Activated B cell treated with CpG ODN at 0.5 μM for 24 hours (primary cell): ENCODE data around the gene SMIM22. TPM values are rescaled to one million over a fixed set of nuclear protein-coding genes. Genes with fewer than 3 reads are reported as not detected.

Experiments used
- ATAC-seq: fragments of 200-7000 bp; cut with Tn5 transposase; one replicate; pipeline ENCODE4 v1.10.0; 2021; ENCODE audit warnings: low read depth, mild to moderate bottlenecking, moderate library complexity
- CTCF ChIA-PET: fragments of 350-600 bp; sonication (Branson Sonifier 250); formaldehyde crosslinking; loops from one replicate; lab custom pipeline; 2021; ENCODE audit warnings: antibody characterized with exemption; lab: Charles Lee
- POLR2A ChIA-PET: fragments of 350-600 bp; sonication (Branson Sonifier 250); formaldehyde crosslinking; loops from one replicate; lab custom pipeline; 2021; ENCODE audit warnings: antibody characterized with exemption; lab: Charles Lee
- DNase-seq: peaks from one replicate; pipeline ENCODE4 v3.0.0; 2022
- H3K27ac Mint-ChIP-seq: one replicate; pipeline ENCODE4 v1.8.0; 2020; ENCODE audit warnings: mixed read lengths
- H3K27me3 Mint-ChIP-seq: one replicate; pipeline ENCODE4 v1.8.0; 2021; ENCODE audit warnings: mixed read lengths
- H3K36me3 Mint-ChIP-seq: one replicate; pipeline ENCODE4 v1.8.0; 2021; ENCODE audit warnings: low read depth, mixed read lengths
- H3K4me1 Mint-ChIP-seq: one replicate; pipeline ENCODE4 v1.8.0; 2021; ENCODE audit warnings: mixed read lengths
- H3K4me3 Mint-ChIP-seq: one replicate; pipeline ENCODE4 v1.8.0; 2020; ENCODE audit warnings: mild to moderate bottlenecking, mixed read lengths
- H3K9me3 Mint-ChIP-seq: one replicate; pipeline ENCODE4 v1.8.0; 2020; ENCODE audit warnings: mixed read lengths
- CTCF ChIP-seq: fragments of 200-600 bp; IDR thresholded peaks from one replicate; pipeline ENCODE4 v1.8.0; 2022; ENCODE audit warnings: antibody characterized with exemption, mild to moderate bottlenecking
- intact Hi-C: fragments of 100-400 bp; cut with micrococcal nuclease; formaldehyde crosslinking; loops from one replicate; pipeline ENCODE4 v1.15.1; 2024
- total RNA-seq: library from RNA; stranded (reverse); gene quantifications from 2 replicates; pipeline ENCODE4 v1.2.3, GENCODE V29; 2022

The SMIM22 gene
- total RNA-seq, 1 donor from 2014 or later, result not detected

GRCh38 chr16:4754865-4755264 lies 40.3 kb upstream of the SMIM22 start:
- ATAC-seq, result no peak
- H3K27me3 Mint-ChIP-seq, result no peaks in the 10 kb centered on the region
- CTCF ChIA-PET, result no interaction called here

GRCh38 chr16:4755687-4756086 lies 39.5 kb upstream of the SMIM22 start:
- Mint-ChIP-seq H3K27ac (no peak overlapping the region), H3K27me3 (no peaks in the 10 kb centered on the region), H3K4me1 (no peaks in the 10 kb centered on the region), H3K4me3 (no peak overlapping the region), H3K9me3 (peaks cover 2% of the 10 kb centered on the region), H3K36me3 (peaks cover 70% of the 10 kb centered on the region)
- TF ChIP-seq CTCF, result no peak
- ChIA-PET POLR2A (no interaction called here), CTCF (no interaction called here)
- DNase-seq (no peak), ATAC-seq (no peak)
- intact Hi-C loops, result no loop called here

More at GRCh38 chr16:4754865-4755264, 40.3 kb upstream of the SMIM22 start:
- H3K36me3 Mint-ChIP-seq, result peaks cover 64% of the 10 kb centered on the region
- no peak for TF ChIP-seq CTCF
- peaks cover 2% of the 10 kb centered on the region for H3K9me3 Mint-ChIP-seq
- no peak for DNase-seq
- no peaks in the 10 kb centered on the region for H3K4me1 Mint-ChIP-seq
- intact Hi-C loops, result no loop called here
- no peak overlapping the region for H3K27ac Mint-ChIP-seq
- POLR2A ChIA-PET, result no interaction called here
- no peak overlapping the region for H3K4me3 Mint-ChIP-seq

- DNase-seq (no peak), ATAC-seq (no peak)
- POLR2A ChIA-PET, result interaction anchor here (1.1 kb wide), 1 partner anchor 8 kb away, joined by 3 read pairs; no protein-coding TSS in a partner anchor
- no peaks in the 10 kb centered on the region for H3K27me3 Mint-ChIP-seq
- no peaks in the 10 kb centered on the region for H3K9me3 Mint-ChIP-seq
- no peaks in the 10 kb centered on the region for H3K4me1 Mint-ChIP-seq
- TF ChIP-seq CTCF, result no peak
- H3K4me3 Mint-ChIP-seq, result no peak overlapping the region
- no peak overlapping the region for H3K27ac Mint-ChIP-seq
- CTCF ChIA-PET, result no interaction called here
- H3K36me3 Mint-ChIP-seq, result peaks cover 70% of the 10 kb centered on the region
- intact Hi-C loops, result no loop called here
Measured at GRCh38 chr16:4760221-4760910, 34.8 kb upstream of the SMIM22 start.

GRCh38 chr16:4762205-4762604 lies 33.0 kb upstream of the SMIM22 start:
- no peak for ATAC-seq
- DNase-seq, result no peak
- Mint-ChIP-seq H3K4me1 (peaks cover 10% of the 10 kb centered on the region), H3K27ac (no peak overlapping the region), H3K9me3 (no peaks in the 10 kb centered on the region), H3K4me3 (no peak overlapping the region), H3K36me3 (peaks cover 54% of the 10 kb centered on the region), H3K27me3 (no peaks in the 10 kb centered on the region)
- ChIA-PET POLR2A (interaction anchor here (0.6 kb wide), 1 partner anchor 299 kb away, joined by 11 read pairs; no protein-coding TSS in a partner anchor), CTCF (no interaction called here)
- intact Hi-C loops, result no loop called here
- TF ChIP-seq CTCF, result no peak

- ATAC-seq (no peak), DNase-seq (no peak)
- TF ChIP-seq CTCF, result no peak
- no peak overlapping the region for H3K27ac Mint-ChIP-seq
- no peak overlapping the region for H3K4me3 Mint-ChIP-seq
- H3K4me1 Mint-ChIP-seq, result peaks cover 24% of the 10 kb centered on the region
- CTCF ChIA-PET, result no interaction called here
- POLR2A ChIA-PET, result no interaction called here
- H3K27me3 Mint-ChIP-seq, result no peaks in the 10 kb centered on the region
- peaks cover 43% of the 10 kb centered on the region for H3K36me3 Mint-ChIP-seq
- no peaks in the 10 kb centered on the region for H3K9me3 Mint-ChIP-seq
- intact Hi-C loops, result no loop called here
Measured at GRCh38 chr16:4763791-4764190, 31.4 kb upstream of the SMIM22 start.
